Neural crest cell (in vitro differentiated cells): Measurements from ENCODE around the gene RAB4A. TPM values are rescaled to one million over a fixed set of nuclear protein-coding genes. Genes with fewer than 3 reads are reported as not detected.

ENCODE experiments used
- DNase-seq: peaks from one replicate; pipeline ENCODE4 v3.0.0; 2021; ENCODE audit warnings: low read depth, mixed read lengths, low spot score
- H3K27ac Mint-ChIP-seq: one replicate; pipeline ENCODE4 v1.8.0; 2021; ENCODE audit warnings: mild to moderate bottlenecking, mixed read lengths; ENCODE audit not compliant: unreplicated experiment
- H3K27me3 Mint-ChIP-seq: 2 replicates; pipeline ENCODE4 v1.8.0; 2021; ENCODE audit warnings: low read depth, mild to moderate bottlenecking, mixed read lengths
- H3K36me3 Mint-ChIP-seq: 2 replicates; pipeline ENCODE4 v1.8.0; 2021; ENCODE audit warnings: low read depth, mild to moderate bottlenecking, mixed read lengths
- H3K4me1 Mint-ChIP-seq: 2 replicates; pipeline ENCODE4 v1.8.0; 2021; ENCODE audit warnings: mixed read lengths
- H3K4me3 Mint-ChIP-seq: one replicate; pipeline ENCODE4 v1.8.0; 2021; ENCODE audit warnings: mild to moderate bottlenecking, mixed read lengths
- H3K9me3 Mint-ChIP-seq: 2 replicates; pipeline ENCODE4 v1.8.0; 2021; ENCODE audit warnings: mixed read lengths
- CTCF ChIP-seq: fragments of 200-600 bp; sonication (generic); conservative IDR thresholded peaks from 2 replicates; pipeline ENCODE4 v1.5.0; 2021; ENCODE audit warnings: antibody characterized with exemption, mild to moderate bottlenecking
- total RNA-seq: library from RNA; stranded (reverse); gene quantifications from 2 replicates; pipeline ENCODE4 v1.2.1, GENCODE V29; 2021

RAB4A gene
- total RNA-seq, 1 donor from 2014 or later, result 69.0 TPM

GRCh38 chr1:229266832-229267500 is 3.9 kb upstream of the RAB4A start:
- DNase-seq, result no peak
- Mint-ChIP-seq H3K4me3 (peak overlapping the region; percentile 48), H3K27me3 (no peaks in the 10 kb centered on the region), H3K36me3 (peaks cover 13% of the 10 kb centered on the region), H3K4me1 (peaks cover 6% of the 10 kb centered on the region), H3K9me3 (peaks cover 4% of the 10 kb centered on the region), H3K27ac (no peak overlapping the region)
- TF ChIP-seq CTCF, result no peak

GRCh38 chr1:229268505-229268904 is 2.4 kb upstream of the RAB4A start:
- Mint-ChIP-seq H3K9me3 (peaks cover 4% of the 10 kb centered on the region), H3K27ac (no peak overlapping the region), H3K27me3 (no peaks in the 10 kb centered on the region), H3K4me1 (peaks cover 19% of the 10 kb centered on the region), H3K36me3 (peaks cover 13% of the 10 kb centered on the region), H3K4me3 (peak overlapping the region; percentile 58)
- DNase-seq, result no peak
- no peak for TF ChIP-seq CTCF

GRCh38 chr1:229271448-229272159 is 693 bp downstream of the RAB4A start:
- peaks cover 6% of the 10 kb centered on the region for H3K36me3 Mint-ChIP-seq
- H3K9me3 Mint-ChIP-seq, result peaks cover 4% of the 10 kb centered on the region
- no peaks in the 10 kb centered on the region for H3K27me3 Mint-ChIP-seq
- peak overlapping the region; percentile 95 for H3K4me3 Mint-ChIP-seq
- peaks cover 29% of the 10 kb centered on the region for H3K4me1 Mint-ChIP-seq
- DNase-seq, result no peak
- peak; percentile 29 for TF ChIP-seq CTCF
- peak overlapping the region; percentile 85 for H3K27ac Mint-ChIP-seq

- Mint-ChIP-seq H3K4me1 (peaks cover 29% of the 10 kb centered on the region), H3K27me3 (no peaks in the 10 kb centered on the region), H3K9me3 (no peaks in the 10 kb centered on the region), H3K27ac (no peak overlapping the region), H3K36me3 (peaks cover 2% of the 10 kb centered on the region), H3K4me3 (peak overlapping the region; percentile 95)
- DNase-seq, result no peak
- TF ChIP-seq CTCF, result no peak
Observed at GRCh38 chr1:229272164-229273158, 1.6 kb downstream of the RAB4A start.

DNA sequence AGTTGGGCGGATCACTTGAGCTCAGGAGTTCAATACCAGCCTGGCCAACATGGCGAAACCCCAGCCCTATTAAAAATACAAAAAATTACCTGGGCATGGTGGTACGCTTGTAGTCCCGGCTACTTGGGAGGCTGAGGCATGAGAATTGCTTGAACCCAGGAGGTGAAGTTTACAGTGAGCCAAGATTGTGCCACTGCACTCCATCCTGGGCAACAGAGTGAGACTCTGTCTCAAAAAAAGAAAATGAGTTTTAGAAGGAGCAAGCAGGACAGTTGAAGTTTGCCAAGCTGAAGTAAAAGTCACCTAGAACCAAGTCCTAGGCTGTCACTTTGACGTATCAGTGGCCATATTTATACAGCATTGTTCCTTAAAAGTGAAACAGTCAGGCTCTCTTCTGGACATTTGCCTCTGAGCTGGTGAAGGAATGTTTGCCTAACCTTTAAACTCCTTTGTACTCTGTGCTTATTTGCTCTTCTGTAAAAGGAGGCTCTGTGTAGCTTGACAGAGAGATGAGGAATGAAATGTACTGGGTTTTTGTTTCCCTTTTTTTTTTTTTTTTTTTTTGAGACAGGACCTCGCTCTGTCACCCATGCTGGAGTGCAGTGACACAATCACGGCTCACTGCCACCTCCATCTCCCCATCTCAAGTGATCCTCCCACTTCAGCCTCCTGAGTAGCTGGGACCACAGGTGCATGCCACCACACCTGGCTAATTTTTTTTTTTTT is 2.8 kb downstream of the RAB4A start:
- no peak overlapping the region for H3K27ac Mint-ChIP-seq
- no peaks in the 10 kb centered on the region for H3K9me3 Mint-ChIP-seq
- H3K36me3 Mint-ChIP-seq, result peaks cover 2% of the 10 kb centered on the region
- peaks cover 29% of the 10 kb centered on the region for H3K4me1 Mint-ChIP-seq
- no peak for DNase-seq
- no peak overlapping the region for H3K4me3 Mint-ChIP-seq
- H3K27me3 Mint-ChIP-seq, result no peaks in the 10 kb centered on the region
- TF ChIP-seq CTCF, result no peak
